Parathyroid adenoma (tissue), 2 donors: Measurements from ENCODE around the gene AOAH.

Source experiments
- H2AFZ ChIP-seq: fragments of 300-600 bp; sonication (generic); one replicate; pipeline ENCODE4 v1.7.0; 2017; ENCODE audit warnings: antibody characterized with exemption, mild to moderate bottlenecking
- H3K27ac ChIP-seq: fragments of 300-600 bp; sonication (generic); one replicate; pipeline ENCODE4 v1.7.0; 2017
- H3K27me3 ChIP-seq: fragments of 300-600 bp; sonication (generic); one replicate; pipeline ENCODE4 v1.7.0; 2017; ENCODE audit warnings: low read length; ENCODE audit not compliant: control insufficient read depth, insufficient read depth
- H3K36me3 ChIP-seq: fragments of 300-600 bp; sonication (generic); one replicate; pipeline ENCODE4 v1.7.0; 2017; ENCODE audit warnings: low read length; ENCODE audit not compliant: control insufficient read depth, insufficient read depth
- H3K4me1 ChIP-seq: fragments of 300-600 bp; sonication (generic); one replicate; pipeline ENCODE4 v1.7.0; 2017; ENCODE audit warnings: control low read depth
- H3K4me2 ChIP-seq: fragments of 300-600 bp; sonication (generic); one replicate; pipeline ENCODE4 v1.7.0; 2017; ENCODE audit warnings: low read length
- H3K4me3 ChIP-seq: fragments of 300-600 bp; sonication (generic); one replicate; pipeline ENCODE4 v1.7.0; 2017; ENCODE audit warnings: low read depth, low read length
- H3K79me2 ChIP-seq: fragments of 300-600 bp; sonication (generic); one replicate; pipeline ENCODE4 v1.7.0; 2017; ENCODE audit warnings: control low read depth
- H3K9ac ChIP-seq: fragments of 300-600 bp; sonication (generic); one replicate; pipeline ENCODE4 v1.7.0; 2017; ENCODE audit warnings: mild to moderate bottlenecking
- H3K9me3 ChIP-seq: fragments of 300-600 bp; sonication (generic); one replicate; pipeline ENCODE4 v1.7.0; 2017; ENCODE audit warnings: low read length; ENCODE audit not compliant: control insufficient read depth
- CTCF ChIP-seq: fragments of 300-600 bp; sonication (generic); IDR thresholded peaks from one replicate; pipeline ENCODE4 v1.7.0; 2017; ENCODE audit warnings: antibody characterized with exemption, mild to moderate bottlenecking
- donor health status: primary hyperparathyroidism.

The AOAH gene

GRCh38 chr7:36563706-36564327, 160.5 kb downstream of the AOAH start:
- Histone ChIP-seq H3K4me2 (no peak overlapping the region), H3K9ac (no peak overlapping the region), H3K4me3 (no peak overlapping the region), H3K27me3 (no peaks in the 10 kb centered on the region), H3K27ac (no peak overlapping the region), H3K36me3 (no peaks in the 10 kb centered on the region), H3K9me3 (no peaks in the 10 kb centered on the region), H3K4me1 (peaks cover 8% of the 10 kb centered on the region), H3K79me2 (no peaks in the 10 kb centered on the region), H2AFZ (peak overlapping the region; percentile 36)
- TF ChIP-seq CTCF, result no peak

DNA sequence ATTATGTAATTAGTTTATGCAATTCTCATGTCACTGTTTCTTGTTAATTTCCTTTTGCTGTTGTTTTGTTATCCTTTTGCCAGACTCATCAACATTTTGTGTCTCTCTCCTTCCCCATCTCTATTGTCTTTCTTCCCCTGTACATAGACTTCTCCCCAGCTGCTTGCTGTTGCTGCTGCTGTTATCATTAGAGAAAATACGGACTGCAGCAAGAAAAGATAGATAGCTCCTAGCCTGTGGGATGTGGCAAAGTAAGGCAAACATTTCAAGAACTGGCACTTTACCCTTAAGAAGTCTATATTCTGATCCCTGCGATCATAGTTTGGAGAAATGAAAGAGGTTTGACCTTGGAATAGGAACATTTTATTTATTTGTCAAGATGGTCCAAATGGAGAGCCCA, 162.2 kb downstream of the AOAH start:
- H3K9me3 ChIP-seq, result no peaks in the 10 kb centered on the region
- no peak overlapping the region for H3K27ac ChIP-seq
- H3K4me2 ChIP-seq, result no peak overlapping the region
- no peak overlapping the region for H3K4me3 ChIP-seq
- no peak overlapping the region for H2AFZ ChIP-seq
- H3K9ac ChIP-seq, result no peak overlapping the region
- H3K4me1 ChIP-seq, result peaks cover 8% of the 10 kb centered on the region
- no peak for TF ChIP-seq CTCF
- no peaks in the 10 kb centered on the region for H3K36me3 ChIP-seq
- H3K79me2 ChIP-seq, result no peaks in the 10 kb centered on the region
- no peaks in the 10 kb centered on the region for H3K27me3 ChIP-seq

DNA sequence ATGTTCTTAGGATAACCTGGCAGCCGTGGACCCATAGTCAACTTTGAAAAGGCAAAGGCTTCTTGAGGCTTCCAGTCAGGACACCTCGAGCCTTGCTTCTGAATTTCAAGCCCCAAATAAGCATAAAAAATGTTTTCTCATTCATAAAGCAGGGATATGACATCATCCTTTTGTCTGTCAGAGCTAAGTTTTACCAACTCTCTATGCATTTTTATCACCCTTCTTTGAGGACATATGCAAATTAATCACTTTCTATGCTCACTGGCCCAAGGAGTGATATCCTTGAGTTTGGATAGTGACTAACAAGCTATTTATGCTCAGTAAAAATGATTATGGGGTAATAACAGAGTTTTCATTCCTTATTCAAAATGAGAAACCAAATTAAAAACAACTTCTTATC, 175.3 kb downstream of the AOAH start:
- Histone ChIP-seq H3K4me2 (no peak overlapping the region), H3K79me2 (no peaks in the 10 kb centered on the region), H3K27me3 (no peaks in the 10 kb centered on the region), H3K36me3 (no peaks in the 10 kb centered on the region), H3K9me3 (no peaks in the 10 kb centered on the region), H3K9ac (no peak overlapping the region), H3K4me3 (no peak overlapping the region), H3K4me1 (no peaks in the 10 kb centered on the region), H3K27ac (no peak overlapping the region), H2AFZ (no peak overlapping the region)
- TF ChIP-seq CTCF, result no peak

- no peaks in the 10 kb centered on the region for H3K27me3 ChIP-seq
- H3K9me3 ChIP-seq, result no peaks in the 10 kb centered on the region
- H3K27ac ChIP-seq, result no peak overlapping the region
- no peak overlapping the region for H2AFZ ChIP-seq
- no peaks in the 10 kb centered on the region for H3K4me1 ChIP-seq
- H3K79me2 ChIP-seq, result no peaks in the 10 kb centered on the region
- no peak overlapping the region for H3K4me2 ChIP-seq
- H3K4me3 ChIP-seq, result no peak overlapping the region
- H3K9ac ChIP-seq, result no peak overlapping the region
- no peaks in the 10 kb centered on the region for H3K36me3 ChIP-seq
- no peak for TF ChIP-seq CTCF
Measured at GRCh38 chr7:36547416-36547815, 176.9 kb downstream of the AOAH start.

- no peaks in the 10 kb centered on the region for H3K4me1 ChIP-seq
- H3K27ac ChIP-seq, result no peak overlapping the region
- no peak overlapping the region for H3K4me2 ChIP-seq
- H3K4me3 ChIP-seq, result no peak overlapping the region
- H2AFZ ChIP-seq, result no peak overlapping the region
- H3K36me3 ChIP-seq, result no peaks in the 10 kb centered on the region
- H3K27me3 ChIP-seq, result no peaks in the 10 kb centered on the region
- no peak for TF ChIP-seq CTCF
- H3K9ac ChIP-seq, result no peak overlapping the region
- no peaks in the 10 kb centered on the region for H3K79me2 ChIP-seq
- H3K9me3 ChIP-seq, result no peaks in the 10 kb centered on the region
Measured at GRCh38 chr7:36546331-36546730, 178.0 kb downstream of the AOAH start.
